Ascending aorta (tissue), 2 donors: ENCODE results near the gene THAP2. TPM values are rescaled to one million over a fixed set of nuclear protein-coding genes. Genes with fewer than 3 reads are reported as not detected.
A peak's percentile ranks its signal among the peaks of the same experiment; 100 is the strongest.

Source experiments
- DNase-seq, 2 donors: peaks; one replicate each; pipeline ENCODE4 v3.0.0-alpha.2; 2019; ENCODE audit warnings: low spot score in 2 of 2
- H3K27ac ChIP-seq, 2 donors: fragments of 200-600 bp; sonication (generic); one replicate each; pipeline ENCODE4 v1.5.1; 2016 to 2017; ENCODE audit warnings: mild to moderate bottlenecking in 1 of 2
- H3K27me3 ChIP-seq: fragments of 200-600 bp; sonication (generic); one replicate; pipeline ENCODE4 v1.5.1; 2017
- H3K36me3 ChIP-seq, 2 donors: fragments of 200-600 bp; sonication (generic); one replicate each; pipeline ENCODE4 v1.5.1; 2016
- H3K4me1 ChIP-seq, 2 donors: fragments of 200-600 bp; sonication (generic); one replicate each; pipeline ENCODE4 v1.5.1; 2016 to 2017; ENCODE audit warnings: mild to moderate bottlenecking in 1 of 2
- H3K4me3 ChIP-seq, 2 donors: fragments of 200-600 bp; sonication (generic); one replicate each; pipeline ENCODE4 v1.5.1; 2016 to 2017; ENCODE audit warnings: mild to moderate bottlenecking in 1 of 2
- H3K9me3 ChIP-seq, 2 donors: fragments of 200-600 bp; sonication (generic); one replicate each; pipeline ENCODE4 v1.5.1; 2016
- CTCF ChIP-seq, 3 experiments: fragments of 200-600 bp in 2 of 3; fragments of 450-650 bp in 1 of 3; sonication (generic) in 2 of 3; IDR thresholded peaks; one replicate each; pipeline ENCODE4 v1.5.1; 2016 to 2019; ENCODE audit warnings: antibody characterized with exemption in 3 of 3, mild to moderate bottlenecking in 1 of 3, moderate library complexity in 1 of 3
- intact Hi-C: fragments of 100-400 bp; cut with DNase I; formaldehyde crosslinking; loops from one replicate; pipeline ENCODE4 v1.15.1; 2023
- total RNA-seq: library from RNA; depleted of rRNA; stranded (reverse); fragments of >200 nt; gene quantifications from one replicate; pipeline ENCODE4 v1.1.0, GENCODE V29; 2016

The THAP2 gene
- total RNA-seq, result 2.6 TPM

GRCh38 chr12:71663561-71664410, at the start of gene THAP2, which contains the start of gene ZFC3H1:
Gene THAP2 (plus strand): TSS chr12:71664301. CDS start chr12:71664510, 209 bp downstream.
Gene ZFC3H1 (minus strand): TSS chr12:71663848. CDS start chr12:71663610, 238 bp downstream.
- peak in 2 of 3 experiments; percentile 24 to 32 for TF ChIP-seq CTCF (IDR thresholded peaks at IDR 0.05)
- H3K9me3 ChIP-seq, result no peaks in the 10 kb centered on the region
- no peaks in the 10 kb centered on the region for H3K27me3 ChIP-seq
- intact Hi-C loops, result loop anchor here (1.0 to 5.0 kb wide), 4 partner anchors 23 to 1421 kb away; partner anchors contain the start of genes CNOT2, RAB21, TBC1D15 and TMEM19
- peaks cover 0 to 17% of the 10 kb centered on the region in 2 donors for H3K4me1 ChIP-seq
- H3K36me3 ChIP-seq, result peaks cover 9 to 12% of the 10 kb centered on the region in 2 donors
- peak within 1 kb of the TSS; percentile 91 to 95 for H3K4me3 ChIP-seq
- peak within 1 kb of the TSS; percentile 96 to 98 for H3K27ac ChIP-seq
- peak; percentile 92 to 97 for DNase-seq

DNA sequence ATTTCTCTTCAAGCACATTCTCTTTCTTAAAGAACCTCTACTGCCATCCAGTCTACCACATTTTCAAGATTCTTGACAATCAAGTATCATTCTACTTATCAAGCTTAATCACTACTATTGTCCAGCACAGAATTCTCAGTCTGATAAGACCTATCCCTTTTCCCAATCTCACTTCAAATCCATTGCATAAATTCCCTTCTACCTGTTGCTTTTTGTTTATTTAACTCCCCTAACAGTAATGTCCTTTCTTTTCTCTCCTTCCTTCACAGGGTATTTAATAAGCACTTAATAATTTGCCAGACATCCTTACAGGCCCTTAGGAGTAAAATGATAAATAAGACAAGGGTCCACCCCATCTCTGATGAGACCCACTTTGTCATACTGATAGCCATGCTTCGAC, 42.2 kb upstream of the THAP2 start:
- no peak overlapping the region for H3K4me3 ChIP-seq
- intact Hi-C loops, result no loop called here
- peaks cover 62 to 89% of the 10 kb centered on the region in 2 donors for H3K36me3 ChIP-seq
- H3K27me3 ChIP-seq, result no peaks in the 10 kb centered on the region
- H3K4me1 ChIP-seq, result peaks cover 0 to 2% of the 10 kb centered on the region in 2 donors
- no peak overlapping the region for H3K27ac ChIP-seq
- H3K9me3 ChIP-seq, result no peaks in the 10 kb centered on the region
- no peak for TF ChIP-seq CTCF (IDR thresholded peaks at IDR 0.05)
- no peak for DNase-seq

- Histone ChIP-seq H3K4me1 (peaks cover 0 to 2% of the 10 kb centered on the region in 2 donors), H3K4me3 (no peak overlapping the region), H3K27ac (no peak overlapping the region), H3K27me3 (no peaks in the 10 kb centered on the region), H3K9me3 (no peaks in the 10 kb centered on the region), H3K36me3 (peaks cover 61 to 87% of the 10 kb centered on the region in 2 donors)
- TF ChIP-seq CTCF (IDR thresholded peaks at IDR 0.05), result no peak
- intact Hi-C loops, result no loop called here
- no peak for DNase-seq
Measured at GRCh38 chr12:71625476-71625875, 38.6 kb upstream of the THAP2 start.

GRCh38 chr12:71626098-71626497, 38.0 kb upstream of the THAP2 start:
- intact Hi-C loops, result no loop called here
- Histone ChIP-seq H3K36me3 (peaks cover 68 to 89% of the 10 kb centered on the region in 2 donors), H3K4me3 (no peak overlapping the region), H3K27ac (no peak overlapping the region), H3K27me3 (no peaks in the 10 kb centered on the region), H3K9me3 (no peaks in the 10 kb centered on the region), H3K4me1 (peaks cover 0 to 2% of the 10 kb centered on the region in 2 donors)
- TF ChIP-seq CTCF (IDR thresholded peaks at IDR 0.05), result no peak
- no peak for DNase-seq

GRCh38 chr12:71626768-71627167, 37.3 kb upstream of the THAP2 start:
- Histone ChIP-seq H3K27me3 (no peaks in the 10 kb centered on the region), H3K9me3 (no peaks in the 10 kb centered on the region), H3K36me3 (peaks cover 70 to 91% of the 10 kb centered on the region in 2 donors), H3K4me1 (peaks cover 0 to 2% of the 10 kb centered on the region in 2 donors), H3K4me3 (no peak overlapping the region), H3K27ac (no peak overlapping the region)
- intact Hi-C loops, result no loop called here
- DNase-seq, result no peak
- TF ChIP-seq CTCF (IDR thresholded peaks at IDR 0.05), result no peak
